ENCODE measurements around the gene LCN12.

LCN12 gene

GRCh38 chr9:136958898-136959850, 7.1 kb downstream of the LCN12 start:
- no peak for DNase-seq

DNA sequence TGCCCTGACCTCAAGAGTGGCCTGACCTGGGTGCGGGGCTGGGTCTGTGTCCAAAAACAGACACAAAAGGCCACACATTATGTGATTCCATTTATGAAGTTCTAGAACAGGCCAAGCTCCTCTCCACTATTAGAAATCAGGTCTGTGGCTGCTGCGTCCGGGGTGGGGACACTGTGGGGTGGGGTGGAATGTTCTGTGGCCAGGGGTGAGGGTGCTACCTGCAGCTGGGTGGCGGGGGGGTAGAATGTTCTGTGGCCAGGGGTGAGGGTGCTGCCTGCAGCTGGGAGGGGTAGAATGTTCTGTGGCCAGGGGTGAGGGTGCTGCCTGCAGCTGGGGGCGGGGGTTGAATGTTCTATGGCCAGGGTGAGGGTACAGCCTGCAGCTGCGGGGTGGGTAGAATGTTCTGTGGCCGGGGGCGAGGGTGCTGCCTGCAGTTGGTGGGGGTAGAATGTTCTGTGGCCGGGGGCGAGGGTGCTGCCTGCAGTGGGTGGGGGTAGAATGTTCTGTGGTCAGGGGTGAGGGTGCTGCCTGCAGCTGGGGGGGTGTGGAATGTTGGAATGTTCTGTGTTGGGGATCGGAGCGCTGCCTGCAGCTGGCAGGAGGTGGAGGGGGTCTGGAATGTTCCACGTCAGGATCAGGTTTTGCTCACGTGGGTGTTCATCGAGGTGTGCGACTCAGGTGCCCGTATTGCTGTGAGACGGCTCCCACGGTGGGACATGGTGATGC, 8.3 kb downstream of the LCN12 start:
- DNase-seq = no peak

GRCh38 chr9:136960938-136961275, 8.8 kb downstream of the LCN12 start:
- DNase-seq = no peak

DNA sequence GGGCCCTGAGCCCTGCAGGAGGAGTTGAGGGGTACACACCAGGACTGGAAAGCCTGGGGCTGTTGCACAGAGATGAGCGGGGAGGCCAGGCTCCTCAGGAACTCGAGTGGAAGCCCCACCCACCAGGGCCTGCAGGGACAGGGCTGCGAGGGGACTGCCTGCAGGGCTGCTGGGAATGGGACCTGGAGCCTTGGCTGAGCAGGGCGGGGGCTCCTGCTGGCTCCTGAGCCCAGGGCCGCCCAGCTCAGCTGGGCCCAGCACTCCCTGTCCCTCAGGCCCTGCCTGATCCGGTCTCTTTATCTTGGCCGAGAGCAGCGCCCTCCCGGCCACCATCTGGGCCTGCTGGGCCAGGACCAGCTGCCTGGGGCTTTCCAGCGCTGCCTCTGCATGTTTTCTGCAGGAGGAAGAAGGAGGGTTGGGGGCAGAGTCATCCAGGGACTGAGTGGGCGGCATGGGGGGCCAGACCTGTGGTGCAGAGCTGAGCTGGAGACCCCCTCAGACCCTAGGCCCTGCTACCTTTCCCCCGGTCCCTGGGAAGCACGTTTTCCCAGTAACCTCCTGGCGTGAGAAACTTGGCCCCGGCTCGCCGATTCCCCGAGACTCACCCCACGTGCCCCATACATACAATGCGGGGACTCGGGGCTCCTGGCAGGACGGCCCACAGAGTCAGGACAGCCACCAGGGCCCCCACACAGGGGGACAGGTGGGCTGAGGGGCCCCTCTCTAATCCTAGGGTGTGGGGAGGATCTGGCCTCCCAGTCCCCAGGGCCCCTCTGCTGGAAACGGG, 9.4 kb downstream of the LCN12 start:
- DNase-seq = no peak

GRCh38 chr9:136962163-136962562, 10.1 kb downstream of the LCN12 start:
- no peak for DNase-seq

- DNase-seq = no peak
Measured at GRCh38 chr9:136962701-136963248, 10.7 kb downstream of the LCN12 start.

GRCh38 chr9:136963341-136963740, 11.3 kb downstream of the LCN12 start:
- no peak for DNase-seq

- DNase-seq = no peak
Measured at GRCh38 chr9:136963751-136964150, 11.7 kb downstream of the LCN12 start.

DNA sequence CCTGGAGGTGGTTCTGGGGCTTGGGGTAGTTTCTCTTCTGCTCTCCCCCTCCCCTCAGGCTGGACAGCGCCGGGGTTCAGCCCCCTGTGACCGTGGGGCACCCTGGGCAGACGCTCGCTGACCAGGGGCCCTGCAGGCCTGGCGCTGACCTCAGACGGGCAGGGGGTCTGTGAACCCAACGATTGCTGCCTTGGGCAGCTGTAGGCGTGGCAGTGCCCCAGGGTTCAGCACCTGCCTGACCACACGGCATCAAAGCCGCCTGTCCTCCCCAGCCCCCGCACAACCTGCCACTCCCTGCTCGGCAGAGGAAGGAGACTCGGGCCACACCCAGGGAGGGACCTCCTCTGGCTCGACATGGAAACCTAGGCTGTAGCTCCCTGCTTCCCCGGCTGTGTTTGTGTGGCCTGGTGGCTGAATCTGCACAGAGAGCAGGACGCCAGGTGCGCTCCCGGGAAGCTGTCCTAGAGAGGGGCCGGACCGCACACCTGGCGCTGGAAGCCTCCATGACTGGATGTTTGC, 12.2 kb downstream of the LCN12 start:
- no peak for DNase-seq

GRCh38 chr9:136964833-136965422, 12.9 kb downstream of the LCN12 start:
- DNase-seq = no peak

DNA sequence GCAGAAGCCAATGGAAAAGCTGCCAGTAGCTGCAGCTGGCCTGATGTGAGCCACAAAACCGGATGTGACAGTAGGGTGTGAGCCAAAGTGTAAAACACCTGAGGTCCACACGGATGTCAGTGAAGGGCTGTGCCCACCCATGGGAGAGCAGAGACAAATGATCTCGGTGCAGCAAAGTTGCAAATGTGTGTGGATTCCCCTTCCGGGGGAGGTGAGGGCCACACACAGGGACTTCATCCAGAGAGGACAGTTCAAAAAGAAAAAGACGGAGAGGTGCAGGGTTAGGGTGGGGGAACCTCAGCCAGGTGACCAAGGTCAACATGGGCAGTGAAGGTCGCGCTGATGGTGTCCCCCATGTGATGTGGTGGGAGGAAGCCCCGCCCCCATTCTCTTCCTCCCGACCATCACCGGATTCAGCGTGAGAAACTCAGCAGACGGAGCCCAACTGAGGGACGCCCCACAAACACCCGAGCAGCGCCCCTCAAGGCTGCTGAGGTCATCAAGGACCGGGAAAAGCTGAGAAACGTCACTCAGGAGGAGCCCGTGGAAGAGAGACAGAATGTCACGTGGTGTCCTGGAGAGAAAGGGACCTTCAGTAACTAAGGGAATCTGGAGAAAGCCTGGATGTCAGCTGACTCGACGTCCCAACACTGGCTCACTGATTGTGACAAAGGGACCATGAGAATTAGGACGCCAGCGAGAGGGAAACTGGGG, 13.9 kb downstream of the LCN12 start:
- DNase-seq = no peak

GRCh38 chr9:136968333-136969127, 16.5 kb downstream of the LCN12 start:
- DNase-seq = no peak

DNA sequence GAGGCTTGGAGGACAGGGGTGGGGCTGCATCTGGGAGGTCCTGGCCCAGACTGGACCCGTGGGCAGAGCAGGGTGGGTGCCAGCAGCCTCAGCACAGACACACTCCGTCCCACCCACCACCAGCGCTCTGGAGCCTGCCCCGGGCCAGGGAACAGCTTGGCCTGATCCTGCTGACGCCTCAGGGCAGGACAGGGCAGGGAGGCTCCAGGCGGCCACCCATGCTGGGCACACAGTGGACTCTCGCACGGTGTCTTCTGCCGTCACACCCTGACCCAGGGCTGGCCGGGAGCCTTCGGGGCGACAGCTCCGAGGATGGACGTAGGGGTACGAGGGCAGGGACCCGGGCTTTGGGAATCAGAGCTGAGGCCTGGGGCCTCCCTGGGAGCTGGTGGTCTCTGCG, 17.1 kb downstream of the LCN12 start:
- no peak for DNase-seq

- no peak for DNase-seq
Measured at GRCh38 chr9:136969774-136970173, 17.7 kb downstream of the LCN12 start.

DNA sequence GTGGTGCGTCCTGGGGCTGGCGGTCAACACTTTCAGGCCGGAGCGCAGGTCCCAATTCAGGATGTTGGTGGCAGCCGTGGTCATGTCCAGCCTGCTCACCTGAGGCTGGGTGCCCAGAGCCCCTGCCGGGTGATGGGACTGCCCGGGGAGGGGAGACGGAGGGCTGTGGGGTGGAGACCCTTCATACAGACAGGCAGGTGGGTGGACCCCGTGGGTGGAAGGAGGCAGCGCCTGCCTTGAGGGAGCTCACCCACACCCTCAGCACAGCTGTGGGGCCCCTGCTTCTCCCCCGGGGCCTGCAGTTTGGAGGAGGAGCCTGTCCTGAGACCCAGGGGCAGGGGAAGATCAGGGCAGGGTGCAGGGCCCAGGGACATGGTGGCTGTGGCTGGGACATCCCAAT, 18.3 kb downstream of the LCN12 start:
- DNase-seq = no peak

- DNase-seq = no peak
Measured at GRCh38 chr9:136971746-136972145, 19.7 kb downstream of the LCN12 start.

DNA sequence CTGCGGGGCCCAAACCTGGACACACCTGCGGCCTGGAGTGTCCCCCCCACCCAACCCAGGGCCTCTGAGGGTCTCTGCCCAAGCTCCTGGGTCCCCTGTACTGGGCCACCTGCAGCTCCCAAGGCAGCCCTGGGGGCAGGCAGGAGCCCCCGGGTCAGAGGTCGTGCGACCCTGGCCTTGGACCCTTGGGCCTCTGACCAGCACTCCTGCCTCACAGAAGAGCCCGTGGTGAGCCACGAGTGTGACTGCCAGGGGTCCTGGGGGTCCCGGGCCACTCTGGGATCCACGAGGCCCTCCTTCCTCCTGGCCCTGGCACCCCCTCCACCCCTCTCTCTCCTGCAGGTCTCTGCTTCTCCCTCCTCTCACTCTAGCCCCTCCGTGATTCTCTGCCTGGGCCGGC, 20.3 kb downstream of the LCN12 start:
- no peak for DNase-seq

DNA sequence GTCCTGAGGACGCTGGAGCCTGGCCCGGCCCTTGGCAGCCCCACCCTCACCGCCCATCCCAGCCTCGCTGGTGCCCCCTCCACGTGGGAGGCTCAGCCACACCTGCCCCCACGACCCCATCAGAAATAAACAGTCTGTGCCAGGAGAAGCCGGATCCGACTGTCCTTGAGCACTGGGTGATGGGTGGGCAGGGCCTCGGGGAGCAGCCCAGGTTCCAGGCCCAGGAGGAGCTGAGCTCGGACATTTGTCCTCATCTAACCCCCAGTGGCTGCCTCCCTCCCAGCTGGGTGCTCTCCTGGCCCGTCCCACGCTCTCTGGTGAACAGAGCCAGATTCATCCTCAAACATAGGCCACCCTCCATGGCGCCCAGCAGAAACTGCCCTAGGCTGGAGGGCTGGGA, 20.7 kb downstream of the LCN12 start:
- no peak for DNase-seq

- no peak for DNase-seq
Measured at GRCh38 chr9:136973618-136974617, 21.8 kb downstream of the LCN12 start.
